Vagina (tissue), 2 donors: ENCODE data around the gene USP53.

ENCODE experiments used
- CTCF ChIP-seq, 3 experiments: fragments of 450-650 bp in 2 of 3; fragments of 200-600 bp in 1 of 3; sonication (generic) in 1 of 3; IDR thresholded peaks; one replicate each; pipeline ENCODE4 v1.5.1; 2017 to 2019; ENCODE audit warnings: antibody characterized with exemption in 3 of 3, mild to moderate bottlenecking in 2 of 3, moderate library complexity in 2 of 3
- POLR2A ChIP-seq, 2 donors: fragments of 450-650 bp; IDR thresholded peaks; one replicate each; pipeline ENCODE4 v1.6.1; 2017; ENCODE audit warnings: antibody characterized with exemption in 2 of 2, mild to moderate bottlenecking in 2 of 2, moderate library complexity in 2 of 2
- POLR2AphosphoS5 ChIP-seq, 2 donors: sonication (generic); formaldehyde crosslinking; IDR thresholded peaks; one replicate each; pipeline ENCODE4 v1.9.0; 2017; ENCODE audit warnings: antibody characterized with exemption in 2 of 2, mild to moderate bottlenecking in 2 of 2, low read depth in 1 of 2; ENCODE audit not compliant: insufficient read depth in 1 of 2

DNA sequence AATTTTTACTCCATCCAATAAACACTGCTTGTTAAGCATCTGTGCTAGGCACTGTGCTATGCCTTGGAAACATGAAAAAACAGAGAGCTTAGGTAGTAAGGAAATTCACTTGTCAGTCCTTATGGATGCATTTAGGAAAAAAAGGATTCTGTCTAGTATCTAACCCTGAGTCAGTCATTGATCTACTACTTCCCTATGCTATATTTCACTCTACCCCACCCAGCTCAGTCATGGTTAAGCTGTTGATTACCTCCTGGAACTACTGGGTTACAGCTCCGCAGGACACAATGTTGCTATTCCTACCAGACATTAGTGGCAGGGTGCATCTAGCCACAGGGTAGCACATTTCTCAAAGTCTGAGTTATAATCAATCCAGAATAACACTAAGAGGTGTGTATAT is 2.9 kb upstream of the USP53 start:
- TF ChIP-seq CTCF (IDR thresholded peaks at IDR 0.05): no peak
- no peak for TF ChIP-seq POLR2A (IDR thresholded peaks at IDR 0.05)
- no peak for TF ChIP-seq POLR2AphosphoS5 (IDR thresholded peaks at IDR 0.05; ENCODE audit: insufficient read depth in 1 of 2, low read depth in 1 of 2)
